Measurements from ENCODE around the gene RBMS1.

DNA sequence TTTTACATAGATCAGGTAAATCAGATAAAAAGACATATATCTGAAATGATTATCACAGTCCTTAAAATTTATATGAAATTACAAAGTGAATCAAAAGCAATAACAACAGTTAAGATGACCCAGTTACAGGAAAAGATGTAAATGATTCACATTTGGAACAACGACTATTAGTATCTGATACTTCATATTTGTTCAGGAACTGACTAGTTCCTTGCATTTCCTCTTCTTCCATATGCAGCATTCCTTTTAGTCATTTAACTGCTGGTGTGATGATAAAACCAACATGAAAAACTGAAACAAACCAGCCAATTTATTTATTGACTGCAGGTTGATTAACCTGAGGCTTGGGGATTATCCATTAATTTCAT is 75.2 kb downstream of the RBMS1 start:
- TF ChIP-seq POLR2AphosphoS5 (IDR thresholded peaks at IDR 0.05; ENCODE audit: low read depth, low read length) (no peak), TAF1 (IDR thresholded peaks at IDR 0.05; ENCODE audit: borderline replicate concordance, insufficient read depth, low read length) (no peak)
- TF ChIP-seq, protein P1, sequence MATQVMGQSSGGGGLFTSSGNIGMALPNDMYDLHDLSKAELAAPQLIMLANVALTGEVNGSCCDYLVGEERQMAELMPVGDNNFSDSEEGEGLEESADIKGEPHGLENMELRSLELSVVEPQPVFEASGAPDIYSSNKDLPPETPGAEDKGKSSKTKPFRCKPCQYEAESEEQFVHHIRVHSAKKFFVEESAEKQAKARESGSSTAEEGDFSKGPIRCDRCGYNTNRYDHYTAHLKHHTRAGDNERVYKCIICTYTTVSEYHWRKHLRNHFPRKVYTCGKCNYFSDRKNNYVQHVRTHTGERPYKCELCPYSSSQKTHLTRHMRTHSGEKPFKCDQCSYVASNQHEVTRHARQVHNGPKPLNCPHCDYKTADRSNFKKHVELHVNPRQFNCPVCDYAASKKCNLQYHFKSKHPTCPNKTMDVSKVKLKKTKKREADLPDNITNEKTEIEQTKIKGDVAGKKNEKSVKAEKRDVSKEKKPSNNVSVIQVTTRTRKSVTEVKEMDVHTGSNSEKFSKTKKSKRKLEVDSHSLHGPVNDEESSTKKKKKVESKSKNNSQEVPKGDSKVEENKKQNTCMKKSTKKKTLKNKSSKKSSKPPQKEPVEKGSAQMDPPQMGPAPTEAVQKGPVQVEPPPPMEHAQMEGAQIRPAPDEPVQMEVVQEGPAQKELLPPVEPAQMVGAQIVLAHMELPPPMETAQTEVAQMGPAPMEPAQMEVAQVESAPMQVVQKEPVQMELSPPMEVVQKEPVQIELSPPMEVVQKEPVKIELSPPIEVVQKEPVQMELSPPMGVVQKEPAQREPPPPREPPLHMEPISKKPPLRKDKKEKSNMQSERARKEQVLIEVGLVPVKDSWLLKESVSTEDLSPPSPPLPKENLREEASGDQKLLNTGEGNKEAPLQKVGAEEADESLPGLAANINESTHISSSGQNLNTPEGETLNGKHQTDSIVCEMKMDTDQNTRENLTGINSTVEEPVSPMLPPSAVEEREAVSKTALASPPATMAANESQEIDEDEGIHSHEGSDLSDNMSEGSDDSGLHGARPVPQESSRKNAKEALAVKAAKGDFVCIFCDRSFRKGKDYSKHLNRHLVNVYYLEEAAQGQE (IDR thresholded peaks at IDR 0.05; ENCODE audit: insufficient read depth in 1 of 2, low read depth in 2 of 2, low read length in 2 of 2) = no peak
